K562 (cell line): Measurements from ENCODE around the gene FOXO3. TPM values are rescaled to one million over a fixed set of nuclear protein-coding genes. Genes with fewer than 3 reads are reported as not detected.

ENCODE experiments used
- ATAC-seq: fragments of 200-7000 bp; cut with Tn5 transposase; 3 replicates; pipeline ENCODE4 v1.9.1; 2020; ENCODE audit warnings: moderate library complexity
- BruUV-seq: library from RNA; stranded (reverse); fragments of 400-500 nt; replicated peaks from 2 replicates; lab custom pipeline; 2021; lab: Mats Ljungman, UMichigan
- CTCF ChIA-PET: fragments of 300-600 bp; formaldehyde crosslinking; extraction: SDS; loops from one replicate; lab custom pipeline; 2021; ENCODE audit warnings: low intra/inter-chr PET ratio; lab: Yijun Ruan, JAX
- POLR2A ChIA-PET: fragments of 300-600, 350-650 bp; sonication (Branson Sonifier 250); formaldehyde crosslinking; extraction: SDS; loops from one replicate; lab custom pipeline; 2021; ENCODE audit warnings: antibody characterized with exemption, inconsistent platforms; lab: Yijun Ruan, JAX
- DNase-seq, 4 experiments: peaks; one replicate each; pipeline versions ENCODE4 v3.0.0 to v3.0.0-alpha.2; 2011 to 2018; ENCODE audit warnings: low spot score in 3 of 4, mixed read lengths in 3 of 4; ENCODE audit errors: extremely low read depth in 1 of 4
- FAIRE-seq: peaks from 2 replicates; lab custom pipeline; 2011; peaks lifted over from hg19 to GRCh38; lab: Jason Lieb, UNC
- H2AFZ ChIP-seq: 2 replicates; pipeline ENCODE4 v1.6.0; 2011; ENCODE audit warnings: low read depth, low read length, control low read depth, inconsistent platforms
- H3K27ac ChIP-seq: fragments of 200-600 bp; 3 replicates; pipeline ENCODE4 v1.8.0; 2011; ENCODE audit warnings: low read depth, mild to moderate bottlenecking, control low read depth, inconsistent platforms, low read length, moderate library complexity, mixed read lengths; ENCODE audit errors: extremely low read depth
- H3K27me3 ChIP-seq, 2 experiments: fragments of 300-600 bp in 1 of 2; 2 replicates in 1 of 2; 3 replicates in 1 of 2; pipeline versions ENCODE4 v1.6.0 to v1.8.0; 2011; ENCODE audit warnings: inconsistent platforms in 2 of 2, low read length in 2 of 2, mild to moderate bottlenecking in 1 of 2, mixed read lengths in 1 of 2, moderate library complexity in 1 of 2; ENCODE audit not compliant: control insufficient read depth in 2 of 2, insufficient read depth in 2 of 2
- H3K36me3 ChIP-seq: fragments of 300-600 bp; 3 replicates; pipeline ENCODE4 v1.8.0; 2011; ENCODE audit warnings: mild to moderate bottlenecking, low read length, inconsistent platforms; ENCODE audit not compliant: control insufficient read depth, insufficient read depth
- H3K4me1 ChIP-seq, 2 experiments: fragments of 200-600 bp in 1 of 2; replicated peaks in 1 of 2; 2 replicates in 1 of 2; 3 replicates in 1 of 2; pipeline versions ENCODE4 v1.5.1 to v1.8.0; 2011; ENCODE audit warnings: inconsistent platforms in 2 of 2, low read length in 2 of 2, mild to moderate bottlenecking in 1 of 2, mixed read lengths in 1 of 2, moderate library complexity in 1 of 2; ENCODE audit not compliant: control insufficient read depth in 2 of 2, insufficient read depth in 2 of 2
- H3K4me2 ChIP-seq: 2 replicates; pipeline ENCODE4 v1.6.1; 2011; ENCODE audit warnings: low read length, control low read depth, inconsistent platforms, mixed read lengths; ENCODE audit not compliant: insufficient read depth
- H3K4me3 ChIP-seq: fragments of 200-600 bp; sonication (generic), shearing (Covaris generic); 2 replicates; pipeline ENCODE4 v1.5.1; 2016; ENCODE audit warnings: control low read depth, inconsistent platforms
- H3K79me2 ChIP-seq: fragments of 200-600 bp; 3 replicates; pipeline ENCODE4 v1.8.0; 2011; ENCODE audit warnings: low read length, inconsistent platforms; ENCODE audit not compliant: control insufficient read depth, insufficient read depth
- H3K9ac ChIP-seq, 2 experiments: 2 replicates each; pipeline versions ENCODE4 v1.6.0 to v1.6.1; 2011; ENCODE audit warnings: low read depth in 2 of 2, low read length in 2 of 2, control low read depth in 1 of 2, inconsistent platforms in 1 of 2, mild to moderate bottlenecking in 1 of 2, mixed read lengths in 1 of 2; ENCODE audit not compliant: insufficient read depth in 1 of 2
- H3K9me1 ChIP-seq: one replicate; pipeline ENCODE4 v1.6.0; 2011; ENCODE audit warnings: inconsistent platforms, mild to moderate bottlenecking, low read length, moderate library complexity; ENCODE audit not compliant: control insufficient read depth, insufficient read depth
- H3K9me3 ChIP-seq: replicated peaks from 2 replicates; pipeline ENCODE4 v1.5.1; 2011; ENCODE audit warnings: low read depth, low read length, inconsistent platforms; ENCODE audit not compliant: control insufficient read depth, insufficient read depth
- H4K20me1 ChIP-seq: replicated peaks from 2 replicates; pipeline ENCODE4 v1.6.1; 2011; ENCODE audit warnings: low read length, inconsistent platforms, mixed read lengths; ENCODE audit not compliant: control insufficient read depth, insufficient read depth
- ARID2 ChIP-seq: fragments of 450-650 bp; IDR thresholded peaks from 2 replicates; pipeline ENCODE4 v1.6.1; 2017; ENCODE audit warnings: antibody characterized with exemption, mild to moderate bottlenecking
- BRD4 ChIP-seq: fragments of 200-600 bp; sonication (generic); IDR thresholded peaks from 2 replicates; pipeline ENCODE4 v1.6.1; 2017; ENCODE audit warnings: inconsistent platforms
- CHD2 ChIP-seq: IDR thresholded peaks from 2 replicates; pipeline ENCODE4 v1.6.1; 2011; ENCODE audit warnings: low read depth, low read length
- KDM5B ChIP-seq: fragments of 200-600 bp; sonication (generic); IDR thresholded peaks from 2 replicates; pipeline ENCODE4 v1.6.1; 2012; ENCODE audit warnings: low read depth, mild to moderate bottlenecking, moderate library complexity, low read length, control low read depth, inconsistent platforms; ENCODE audit not compliant: insufficient replicate concordance
- MXI1 ChIP-seq: IDR thresholded peaks from 2 replicates; pipeline ENCODE4 v1.6.1; 2011; ENCODE audit warnings: low read depth, mild to moderate bottlenecking, improper control_type of control experiment, low read length
- PYGO2 ChIP-seq: fragments of 450-650 bp; IDR thresholded peaks from 2 replicates; pipeline ENCODE4 v1.6.1; 2016; ENCODE audit warnings: mild to moderate bottlenecking, missing genetic modification characterization, moderate library complexity, missing compliant biosample characterization
- SMAD3 ChIP-seq: fragments of 450-650 bp; formaldehyde crosslinking; conservative IDR thresholded peaks from 2 replicates; pipeline ENCODE4 v1.4.0; 2020; ENCODE audit warnings: mild to moderate bottlenecking
- ZNF124 ChIP-seq: sonication (generic); formaldehyde crosslinking; IDR thresholded peaks from 2 replicates; pipeline ENCODE4 v1.8.1; 2022; ENCODE audit warnings: missing genetic modification reagents
- WGBS: fragments of 100-300 bp; shearing (Covaris generic); methylation state at CpG from one replicate; pipeline ENCODE4 v1.1.6; 2016; ENCODE audit warnings: low coverage, mixed read lengths; ENCODE audit not compliant: insufficient coverage; ENCODE audit errors: missing lambda C conversion rate; 5-methylcytosine and 5-hydroxymethylcytosine counted together
- in situ Hi-C: fragments of 300-500 bp; cut with MboI; formaldehyde crosslinking; loops from 4 replicates; pipeline ENCODE4 v1.15.0; 2018; ENCODE audit warnings: inconsistent platforms, mixed read lengths
- intact Hi-C: fragments of 100-400 bp; cut with micrococcal nuclease; formaldehyde crosslinking; loops from 2 replicates; pipeline ENCODE4 v1.14.2; 2022
- polyA plus RNA-seq, 8 experiments: library from polyadenylated mRNA; depleted of rRNA in 4 of 8; stranded (reverse) in 5 of 8; unstranded in 3 of 8; fragments of >200 nt; fragmentation: Nextera tagmentation in 2 of 8; fragmentation: Illumina TruSeq in 1 of 8; extraction: Ambion mirVana in 2 of 8; extraction: Trizol in 1 of 8; gene quantifications; 2 replicates each; pipeline versions ENCODE4 v1.2.1 to v1.2.3, GENCODE V29; 2011 to 2014; ENCODE audit warnings: inconsistent platforms in 1 of 8, missing spikeins in 1 of 8
- total RNA-seq, 7 experiments: library from RNA; depleted of rRNA in 6 of 7; stranded (reverse); fragments of >200 nt in 6 of 7; fragmentation: Illumina TruSeq in 2 of 7; extraction: Trizol in 2 of 7; gene quantifications; 2 replicates each; pipeline versions ENCODE4 v1.2.1 to v1.2.3, GENCODE V29; 2011 to 2021; ENCODE audit warnings: low replicate concordance in 1 of 7
- TF ChIP-seq, protein P1 (sequence below): fragments of 450-650 bp; formaldehyde crosslinking; IDR thresholded peaks from 2 replicates; pipeline ENCODE4 v1.4.0; 2022; ENCODE audit warnings: missing genetic modification characterization

FOXO3 gene
- total and polyA plus RNA-seq, 9 of the 15 experiments (the other 6 are each of a cell fraction or from before 2014, with no cell fraction given) = 3.0 to 14.6 (median 6.0) TPM

DNA sequence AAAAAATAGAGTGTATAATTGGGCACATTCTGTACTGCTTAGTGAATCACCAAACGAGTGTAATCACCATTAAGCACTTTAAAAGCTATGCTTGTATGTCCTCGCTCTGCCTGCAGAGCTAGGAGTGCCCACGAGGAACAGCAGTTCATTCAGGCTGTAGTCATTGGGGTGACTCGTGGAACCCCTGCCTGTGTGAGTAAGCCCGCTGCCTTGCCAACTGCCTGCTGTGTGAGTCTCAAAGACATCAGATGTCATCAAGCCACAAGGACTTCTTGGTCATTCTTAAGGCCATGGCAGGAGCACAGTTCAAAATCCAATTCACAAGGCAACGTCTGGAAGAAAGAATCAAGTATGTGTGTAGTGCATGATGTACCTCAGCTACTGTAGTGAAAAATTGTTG lies 60.4 kb downstream of the FOXO3 start:
- H3K9me3 ChIP-seq = no peaks in the 10 kb centered on the region
- peaks cover 0 to 10% of the 10 kb centered on the region in 2 experiments; a peak in 3 of 5 replicates for H3K4me1 ChIP-seq
- in situ Hi-C loops = no loop called here
- H4K20me1 ChIP-seq = no peaks in the 10 kb centered on the region; the same call in 1 of the 2 replicates
- no peaks in the 10 kb centered on the region for H3K79me2 ChIP-seq
- 49% methylated on average over 6 of the region's 6 CpGs for WGBS
- ATAC-seq (no peak), FAIRE-seq (no peak), DNase-seq (no peak)
- H3K9ac ChIP-seq = no peak overlapping the region
- no peak overlapping the region for H3K4me3 ChIP-seq
- H3K9me1 ChIP-seq = no peaks in the 10 kb centered on the region
- no peaks in the 10 kb centered on the region for H3K27me3 ChIP-seq
- no peaks in the 10 kb centered on the region for H3K36me3 ChIP-seq
- no TSS peak for BruUV-seq
- no peak overlapping the region for H3K27ac ChIP-seq
- CTCF ChIA-PET = no interaction called here
- POLR2A ChIA-PET = interaction anchor here (0.5 to 1.3 kb wide), 3 partner anchors 9 to 107 kb away, joined by 3 to 4 read pairs (median 3); no protein-coding TSS in a partner anchor
- no peak for TF ChIP-seq KDM5B
- TF ChIP-seq ZNF124 = no peak
- no peak for TF ChIP-seq SMAD3 (CRISPR knock-in tag)
- TF ChIP-seq PYGO2 = no peak
- TF ChIP-seq CHD2 = no peak
- TF ChIP-seq ARID2 = no peak
- no peak for TF ChIP-seq MXI1
- TF ChIP-seq BRD4 = no peak
- TF ChIP-seq, protein P1, sequence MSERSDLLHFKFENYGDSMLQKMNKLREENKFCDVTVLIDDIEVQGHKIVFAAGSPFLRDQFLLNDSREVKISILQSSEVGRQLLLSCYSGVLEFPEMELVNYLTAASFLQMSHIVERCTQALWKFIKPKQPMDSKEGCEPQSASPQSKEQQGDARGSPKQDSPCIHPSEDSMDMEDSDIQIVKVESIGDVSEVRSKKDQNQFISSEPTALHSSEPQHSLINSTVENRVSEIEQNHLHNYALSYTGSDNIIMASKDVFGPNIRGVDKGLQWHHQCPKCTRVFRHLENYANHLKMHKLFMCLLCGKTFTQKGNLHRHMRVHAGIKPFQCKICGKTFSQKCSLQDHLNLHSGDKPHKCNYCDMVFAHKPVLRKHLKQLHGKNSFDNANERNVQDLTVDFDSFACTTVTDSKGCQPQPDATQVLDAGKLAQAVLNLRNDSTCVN (CRISPR knock-in tag) = no peak
- no peak overlapping the region for H2AFZ ChIP-seq
- H3K4me2 ChIP-seq = no peak overlapping the region
- intact Hi-C loops = no loop called here
